Smooth muscle cell (in vitro differentiated cells): ENCODE results near the gene KCND3. TPM values are rescaled to one million over a fixed set of nuclear protein-coding genes. Genes with fewer than 3 reads are reported as not detected.
A peak's percentile ranks its signal among the peaks of the same experiment; 100 is the strongest.

Source experiments
- DNase-seq: peaks from one replicate; lab custom pipeline; 2025; ENCODE audit not compliant: unreplicated experiment; lab: John Stamatoyannopoulos, UW
- H2AFZ ChIP-seq: fragments of 200-600 bp; sonication (generic); 2 replicates; pipeline ENCODE4 v1.6.0; 2016; ENCODE audit warnings: antibody characterized with exemption, low read depth, mild to moderate bottlenecking
- H3F3A ChIP-seq: fragments of 200-600 bp; sonication (generic); 2 replicates; pipeline ENCODE4 v1.6.0; 2017; ENCODE audit warnings: antibody characterized with exemption, low read depth
- H3K27ac ChIP-seq: fragments of 200-600 bp; sonication (generic); 2 replicates; pipeline ENCODE4 v1.5.1; 2016; ENCODE audit warnings: low read depth, mild to moderate bottlenecking
- H3K27me3 ChIP-seq: fragments of 200-600 bp; sonication (generic); 2 replicates; pipeline ENCODE4 v1.6.1; 2016; ENCODE audit warnings: low read depth, mild to moderate bottlenecking
- H3K36me3 ChIP-seq: fragments of 200-600 bp; sonication (generic); 2 replicates; pipeline ENCODE4 v1.5.1; 2016; ENCODE audit warnings: low read depth
- H3K4me1 ChIP-seq: fragments of 200-600 bp; sonication (generic); 2 replicates; pipeline ENCODE4 v1.5.1; 2016; ENCODE audit warnings: low read depth
- H3K4me2 ChIP-seq: fragments of 200-600 bp; sonication (generic); 2 replicates; pipeline ENCODE4 v1.6.0; 2016; ENCODE audit warnings: mild to moderate bottlenecking
- H3K4me3 ChIP-seq: fragments of 200-600 bp; sonication (generic); 2 replicates; pipeline ENCODE4 v1.5.1; 2016; ENCODE audit warnings: mild to moderate bottlenecking
- H3K79me2 ChIP-seq: fragments of 200-600 bp; sonication (generic); 2 replicates; pipeline ENCODE4 v1.6.0; 2016; ENCODE audit warnings: low read depth, mild to moderate bottlenecking
- H3K9ac ChIP-seq: fragments of 200-600 bp; sonication (generic); 2 replicates; pipeline ENCODE4 v1.6.0; 2016; ENCODE audit warnings: low read depth
- H3K9me3 ChIP-seq: fragments of 200-600 bp; sonication (generic); replicated peaks from 2 replicates; pipeline ENCODE4 v1.5.1; 2016; ENCODE audit warnings: low read depth
- H4K20me1 ChIP-seq: fragments of 200-600 bp; sonication (generic); 2 replicates; pipeline ENCODE4 v1.6.0; 2016; ENCODE audit warnings: low read depth
- WGBS: methylation state at CpG from one replicate; pipeline ENCODE4 v1.1.7; 2016; ENCODE audit warnings: low lambda C conversion rate; 5-methylcytosine and 5-hydroxymethylcytosine counted together
- polyA plus RNA-seq: library from polyadenylated mRNA; unstranded; fragments of >200 nt; fragmentation: Nextera tagmentation; extraction: Ambion mirVana; gene quantifications from 2 replicates; pipeline ENCODE4 v1.2.1, GENCODE V29; 2016
- total RNA-seq: library from RNA; depleted of rRNA; stranded (reverse); fragments of >200 nt; gene quantifications from 2 replicates; pipeline ENCODE4 v1.2.3, GENCODE V29; 2014
- TF ChIP-seq, protein P1 (sequence below): fragments of 200-600 bp; sonication (generic); IDR thresholded peaks from 2 replicates; pipeline ENCODE4 v1.5.1; 2017; ENCODE audit warnings: borderline replicate concordance, mild to moderate bottlenecking, antibody characterized with exemption; ENCODE audit not compliant: insufficient read depth, poor library complexity, severe bottlenecking

The KCND3 gene
- total and polyA plus RNA-seq, 2 experiments from 2014 or later = 0.97 to 2.2 TPM

DNA sequence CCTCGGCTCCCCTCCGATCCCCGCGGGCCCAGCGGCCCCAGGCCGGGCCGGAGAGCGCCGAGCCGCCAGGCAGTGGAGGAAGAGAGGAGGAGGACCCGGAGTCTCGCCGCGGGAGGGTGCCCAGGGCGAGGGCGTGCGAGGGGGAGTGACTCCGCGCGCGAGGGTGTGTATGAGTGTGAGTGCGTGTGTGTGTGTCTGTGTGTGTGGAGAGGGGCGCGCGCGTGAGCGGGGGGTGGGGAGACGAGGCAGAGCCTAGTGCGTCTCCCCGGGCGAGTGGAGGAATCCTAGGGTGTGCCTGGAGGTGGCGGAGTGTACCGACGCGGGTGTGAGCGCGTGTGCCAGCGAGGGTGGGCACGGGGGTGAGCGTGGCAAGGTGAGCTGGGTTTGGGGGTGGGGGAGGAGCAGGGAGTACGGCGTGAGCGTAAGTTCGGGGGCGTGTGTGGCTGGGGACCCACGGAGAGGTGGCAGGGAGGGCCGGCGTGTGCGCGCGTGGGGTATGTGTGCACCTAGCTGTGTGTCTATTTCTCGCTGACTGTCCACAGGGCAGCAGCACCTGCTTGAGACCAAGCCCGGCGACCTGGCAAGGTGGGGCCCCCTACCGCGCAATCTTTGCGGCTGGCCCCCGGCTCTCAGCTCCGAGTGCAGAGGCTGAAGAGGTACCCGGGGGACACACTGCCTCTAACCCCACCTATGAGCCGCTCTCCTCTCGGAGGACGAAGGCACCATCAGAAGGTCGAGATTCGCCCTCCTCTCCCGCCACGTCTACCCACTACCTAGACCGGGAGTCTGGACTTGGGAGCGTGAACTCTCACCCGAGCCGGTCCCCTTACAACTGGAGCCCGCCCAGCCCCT, 784 bp upstream of the KCND3 start:
- Histone ChIP-seq H3K4me3 (peak overlapping the region; percentile 66), H4K20me1 (no peaks in the 10 kb centered on the region), H3K9ac (no peak overlapping the region), H2AFZ (peak overlapping the region; percentile 63), H3K4me1 (peaks cover 25% of the 10 kb centered on the region), H3K36me3 (no peaks in the 10 kb centered on the region), H3K27ac (no peak overlapping the region), H3K4me2 (peak overlapping the region; percentile 99), H3K79me2 (no peaks in the 10 kb centered on the region), H3K9me3 (no peaks in the 10 kb centered on the region), H3K27me3 (peaks cover 39% of the 10 kb centered on the region), H3F3A (no peaks in the 10 kb centered on the region)
- 3% methylated on average over 40 of the region's 72 CpGs for WGBS
- TF ChIP-seq, protein P1, sequence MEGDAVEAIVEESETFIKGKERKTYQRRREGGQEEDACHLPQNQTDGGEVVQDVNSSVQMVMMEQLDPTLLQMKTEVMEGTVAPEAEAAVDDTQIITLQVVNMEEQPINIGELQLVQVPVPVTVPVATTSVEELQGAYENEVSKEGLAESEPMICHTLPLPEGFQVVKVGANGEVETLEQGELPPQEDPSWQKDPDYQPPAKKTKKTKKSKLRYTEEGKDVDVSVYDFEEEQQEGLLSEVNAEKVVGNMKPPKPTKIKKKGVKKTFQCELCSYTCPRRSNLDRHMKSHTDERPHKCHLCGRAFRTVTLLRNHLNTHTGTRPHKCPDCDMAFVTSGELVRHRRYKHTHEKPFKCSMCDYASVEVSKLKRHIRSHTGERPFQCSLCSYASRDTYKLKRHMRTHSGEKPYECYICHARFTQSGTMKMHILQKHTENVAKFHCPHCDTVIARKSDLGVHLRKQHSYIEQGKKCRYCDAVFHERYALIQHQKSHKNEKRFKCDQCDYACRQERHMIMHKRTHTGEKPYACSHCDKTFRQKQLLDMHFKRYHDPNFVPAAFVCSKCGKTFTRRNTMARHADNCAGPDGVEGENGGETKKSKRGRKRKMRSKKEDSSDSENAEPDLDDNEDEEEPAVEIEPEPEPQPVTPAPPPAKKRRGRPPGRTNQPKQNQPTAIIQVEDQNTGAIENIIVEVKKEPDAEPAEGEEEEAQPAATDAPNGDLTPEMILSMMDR = no peak
- DNase-seq = no peak

DNA sequence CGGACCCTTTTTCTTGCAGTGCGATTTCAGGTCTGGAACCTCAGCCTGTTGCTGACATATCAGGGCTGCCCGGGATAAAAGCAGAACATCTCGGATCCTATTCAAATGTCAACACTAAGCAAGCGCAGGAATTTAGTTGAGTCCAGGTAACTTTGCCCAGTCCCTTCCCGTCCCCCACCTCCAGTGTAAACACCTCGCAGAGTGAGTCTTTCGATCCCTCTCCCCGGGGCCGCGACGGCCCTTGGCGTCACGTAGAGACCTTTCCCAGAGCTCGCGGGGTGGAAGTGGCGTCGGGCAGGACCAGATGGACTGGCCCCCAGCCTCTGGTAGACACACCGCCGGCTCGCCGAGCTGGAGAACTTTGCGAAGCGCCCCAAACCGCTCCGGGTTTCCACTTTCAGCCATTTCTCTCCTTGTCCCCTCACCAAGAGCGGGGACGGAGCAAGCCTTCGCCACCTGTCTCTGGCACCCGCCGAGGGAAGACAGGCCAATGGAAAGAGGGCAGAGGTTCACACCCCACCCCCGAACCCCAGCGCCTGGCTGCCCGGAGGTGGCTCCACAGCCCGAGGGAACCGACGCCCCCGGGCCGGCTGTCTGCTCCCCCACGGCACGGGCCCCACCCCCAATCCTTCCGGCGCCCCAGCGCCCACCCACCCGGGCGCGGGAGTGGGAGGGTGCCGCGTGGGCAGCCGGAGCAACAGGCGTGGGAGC, 570 bp downstream of the KCND3 start:
- no peak overlapping the region for H3K27ac ChIP-seq
- H3K36me3 ChIP-seq = no peaks in the 10 kb centered on the region
- H3K79me2 ChIP-seq = no peaks in the 10 kb centered on the region
- peak overlapping the region; percentile 99 for H3K4me2 ChIP-seq
- H3F3A ChIP-seq = no peaks in the 10 kb centered on the region
- H3K27me3 ChIP-seq = peaks cover 39% of the 10 kb centered on the region
- TF ChIP-seq, protein P1 = no peak
- no peaks in the 10 kb centered on the region for H3K9me3 ChIP-seq
- 7% methylated on average over 40 of the region's 51 CpGs for WGBS
- H3K9ac ChIP-seq = no peak overlapping the region
- H3K4me1 ChIP-seq = peaks cover 25% of the 10 kb centered on the region
- H2AFZ ChIP-seq = no peak overlapping the region
- no peaks in the 10 kb centered on the region for H4K20me1 ChIP-seq
- no peak for DNase-seq
- peak overlapping the region; percentile 66 for H3K4me3 ChIP-seq

DNA sequence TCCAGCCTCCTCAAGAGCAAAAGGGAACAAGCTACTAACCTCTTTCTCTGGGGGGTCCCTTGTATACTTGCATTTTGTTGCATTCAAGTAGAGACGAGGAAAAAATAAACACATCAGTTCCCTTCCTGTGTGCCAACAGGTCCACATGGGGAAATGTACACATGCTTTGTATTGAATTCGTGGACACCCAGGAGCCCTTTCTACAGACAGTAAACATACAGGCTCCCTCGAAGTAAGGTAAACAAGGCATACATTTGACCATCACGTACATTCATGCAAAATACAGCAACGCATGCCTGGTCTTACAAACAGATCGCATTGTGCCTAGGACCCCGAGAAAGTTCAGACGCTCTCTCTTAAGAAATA, 1.1 kb downstream of the KCND3 start:
- 47% methylated on average over 8 of the region's 8 CpGs for WGBS

More for the DNA sequence above, 1.1 kb downstream of the KCND3 start:
- no peak overlapping the region for H3K9ac ChIP-seq
- no peak overlapping the region for H3K27ac ChIP-seq
- no peak overlapping the region for H2AFZ ChIP-seq
- H3K36me3 ChIP-seq = no peaks in the 10 kb centered on the region
- H3K4me2 ChIP-seq = peak overlapping the region; percentile 99
- H3K4me3 ChIP-seq = peak overlapping the region; percentile 66
- no peaks in the 10 kb centered on the region for H3F3A ChIP-seq
- H4K20me1 ChIP-seq = no peaks in the 10 kb centered on the region
- H3K27me3 ChIP-seq = peaks cover 39% of the 10 kb centered on the region
- H3K9me3 ChIP-seq = no peaks in the 10 kb centered on the region
- peaks cover 25% of the 10 kb centered on the region for H3K4me1 ChIP-seq
- DNase-seq = no peak
- no peaks in the 10 kb centered on the region for H3K79me2 ChIP-seq
- TF ChIP-seq, protein P1 = no peak
